Measurements from ENCODE around the gene CKMT1A. TPM values are rescaled to one million over a fixed set of nuclear protein-coding genes. Genes with fewer than 3 reads are reported as not detected.
"Not testable (repeated sequence)": the region's sequence is repeated elsewhere in the genome, so short reads cannot be mapped to it uniquely, and the experiment has no call there.

Gene CKMT1A
- total and polyA plus RNA-seq, 7 experiments from 2014 or later, result not detected

DNA sequence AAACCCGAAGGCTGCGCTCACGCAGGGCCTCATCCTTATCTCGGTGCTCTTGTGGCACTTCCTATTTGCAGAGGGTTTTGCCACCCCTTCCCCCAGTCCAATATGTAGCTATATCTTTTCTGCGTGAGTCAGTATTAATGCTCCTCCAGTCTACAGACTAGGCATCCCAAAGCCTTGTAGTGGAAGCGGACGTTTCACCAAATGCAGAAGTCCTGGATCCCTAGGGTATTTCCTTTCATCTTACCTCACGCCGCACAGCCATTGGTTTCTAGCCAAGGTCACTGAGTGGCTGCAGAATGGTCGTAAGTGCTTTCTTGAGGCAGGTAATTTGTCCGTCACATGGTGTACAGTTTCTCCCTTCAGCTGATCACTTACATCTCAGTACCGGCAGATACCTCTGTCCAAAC, 53.2 kb downstream of the CKMT1A start:
- peak overlapping the region; percentile 92 for H3K27ac ChIP-seq (ENCODE audit: low read depth, low read length)
- CTCF ChIA-PET; H3K9me3 ChIP-seq (ENCODE audit: control insufficient read depth in 2 of 3, low read length in 3 of 3); H3K27me3 ChIP-seq (ENCODE audit: control insufficient read depth in 2 of 2, insufficient read depth in 2 of 2, low read length in 2 of 2); H3K27me3 Mint-ChIP-seq; H3K9me3 Mint-ChIP-seq: not testable (repeated sequence)
- intact Hi-C loops (cut with micrococcal nuclease), result loop anchor here (1.0 to 5.0 kb wide), 14 partner anchors 22 to 1475 kb away; partner anchors contain the start of genes MFAP1 (in 2 of the 2), SERF2 (in 2 of the 2), CTDSPL2 (in 1 of the 2) and EIF3J (in 1 of the 2)
- peak overlapping the region; percentile 89 for H3K4me3 ChIP-seq (ENCODE audit: low read length)
- peaks cover 0 to 13% (median 0%) of the 10 kb centered on the region in 3 experiments for H3K36me3 ChIP-seq (ENCODE audit: control insufficient read depth in 2 of 3, insufficient read depth in 3 of 3, low read length in 3 of 3)
- ATAC-seq (peak; percentile 58), DNase-seq (peak in 1 of 9 donors; percentile 22)
- Mint-ChIP-seq H3K4me3 (peak overlapping the region; percentile 92 to 98 (median 96)), H3K27ac (peak overlapping the region; percentile 93 to 98 (median 96)), H3K4me1 (peaks cover 24 to 50% (median 39%) of the 10 kb centered on the region in 7 donors), H3K36me3 (peaks cover 0 to 15% (median 3%) of the 10 kb centered on the region in 5 donors)
- POLR2A ChIA-PET, result interaction anchor here (0.7 to 2.8 kb wide), 4 partner anchors 9 to 53 kb away, joined by 4 to 11 read pairs (median 10); partner anchors contain the start of genes ELL3, HYPK, SERF2 and SERINC4
- peaks cover 25 to 41% of the 10 kb centered on the region in 2 donors for H3K4me1 ChIP-seq (ENCODE audit: control insufficient read depth in 2 of 2, insufficient read depth in 2 of 2, low read length in 2 of 2)

DNA sequence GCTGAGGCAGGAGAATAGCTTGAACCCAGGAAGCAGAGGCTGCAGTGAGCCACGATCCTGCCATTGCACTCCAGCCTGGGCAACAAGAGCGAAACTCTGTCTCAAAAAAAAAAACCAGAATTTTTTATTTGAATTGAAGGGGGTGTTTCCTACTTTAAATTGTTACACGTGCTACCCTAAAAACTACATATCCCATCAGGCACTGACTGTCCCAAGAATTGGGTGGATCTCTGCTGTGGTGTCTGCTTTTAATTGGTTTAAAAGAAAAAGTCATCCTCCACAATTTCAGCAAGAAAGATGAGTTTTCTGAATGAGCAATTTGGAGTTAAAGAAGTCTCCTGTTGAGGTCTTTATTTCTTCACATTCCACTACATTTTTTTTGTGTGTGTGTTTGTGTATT, 54.7 kb downstream of the CKMT1A start:
- Mint-ChIP-seq H3K9me3 (peaks cover 0 to 3% (median 0%) of the 10 kb centered on the region in 11 donors), H3K36me3 (peaks cover 0 to 18% (median 3%) of the 10 kb centered on the region in 5 donors), H3K27me3 (no peaks in the 10 kb centered on the region), H3K4me3 (peak overlapping the region; percentile 78 to 98 (median 96)), H3K27ac (peak overlapping the region in 8 of 9 donors; percentile 36 to 97 (median 91)), H3K4me1 (peaks cover 37 to 62% (median 51%) of the 10 kb centered on the region in 7 donors)
- ChIA-PET CTCF (no interaction called here), POLR2A (interaction anchor here (1.1 to 1.8 kb wide), 2 partner anchors 44 to 76 kb away, joined by 4 to 9 read pairs; partner anchors contain the start of genes MFAP1 and SERF2)
- peak overlapping the region; percentile 92 for H3K27ac ChIP-seq (ENCODE audit: low read depth, low read length)
- H3K27me3 ChIP-seq (ENCODE audit: control insufficient read depth in 2 of 2, insufficient read depth in 2 of 2, low read length in 2 of 2), result no peaks in the 10 kb centered on the region
- peak overlapping the region; percentile 34 for H3K4me3 ChIP-seq (ENCODE audit: low read length)
- ATAC-seq (peak; percentile 25), DNase-seq (peak in 7 of 9 donors; percentile 26 to 69 (median 49))
- H3K9me3 ChIP-seq (ENCODE audit: control insufficient read depth in 2 of 3, low read length in 3 of 3), result no peaks in the 10 kb centered on the region
- H3K36me3 ChIP-seq (ENCODE audit: control insufficient read depth in 2 of 3, insufficient read depth in 3 of 3, low read length in 3 of 3), result peaks cover 0 to 15% (median 0%) of the 10 kb centered on the region in 3 experiments
- intact Hi-C loops (cut with micrococcal nuclease), result loop anchor here (2.0 to 5.0 kb wide), 7 partner anchors 20 to 1476 kb away; partner anchors contain the start of genes ELL3 (in 1 of the 2), GANC (in 1 of the 2), HYPK (in 1 of the 2) and SERF2 (in 1 of the 2)
- peaks cover 30 to 43% of the 10 kb centered on the region in 2 donors for H3K4me1 ChIP-seq (ENCODE audit: control insufficient read depth in 2 of 2, insufficient read depth in 2 of 2, low read length in 2 of 2)

Other genes with a start within 250 kb of the CKMT1A start
- 10 to 100 TPM; 34.5 to 41.6 (median 40.6) TPM for gene TP53BP1, start 200.7 kb upstream of the CKMT1A start, total RNA-seq
- 10 to 100 TPM in 1 of 2 donors, 1 to 10 TPM in 1; 9.3 to 13.5 TPM for gene TP53BP1, start 200.7 kb upstream of the CKMT1A start, polyA plus RNA-seq
- 10 to 100 TPM in 1 of 5 experiments, 1 to 10 TPM in 2, under 1 TPM in 2; 0.30 to 13.6 (median 1.4) TPM for gene MAP1A, start 176.3 kb upstream of the CKMT1A start, total RNA-seq
- under 1 TPM; 0.22 to 0.24 TPM for gene MAP1A, start 176.3 kb upstream of the CKMT1A start, polyA plus RNA-seq
- gene PPIP5K1, start 103.7 kb upstream of the CKMT1A start, total RNA-seq, result 10 to 100 TPM; 30.9 to 66.0 (median 47.5) TPM
- 1 to 10 TPM; 6.1 to 6.2 TPM for gene PPIP5K1, start 103.7 kb upstream of the CKMT1A start, polyA plus RNA-seq
- gene CKMT1B, start 99.8 kb upstream of the CKMT1A start, total RNA-seq, result not detected
- not detected for gene CKMT1B, start 99.8 kb upstream of the CKMT1A start, polyA plus RNA-seq
- 1 to 10 TPM in 3 of 5 experiments, under 1 TPM in 2; 0.56 to 3.9 (median 2.0) TPM for gene STRC, start 75.1 kb upstream of the CKMT1A start, total RNA-seq
- not detected for gene STRC, start 75.1 kb upstream of the CKMT1A start, polyA plus RNA-seq
- 10 to 100 TPM in 3 of 5 experiments, 1 to 10 TPM in 2; 6.9 to 14.4 (median 12.2) TPM for gene CATSPER2, start 45.0 kb upstream of the CKMT1A start, total RNA-seq
- under 1 TPM; 0.61 to 0.99 TPM for gene CATSPER2, start 45.0 kb upstream of the CKMT1A start, polyA plus RNA-seq
- gene PDIA3, start 52.6 kb downstream of the CKMT1A start, total RNA-seq, result 100 to 1,000 TPM; 127 to 397 (median 183) TPM
- 100 to 1,000 TPM; 256 to 301 TPM for gene PDIA3, start 52.6 kb downstream of the CKMT1A start, polyA plus RNA-seq
- 1 to 10 TPM; 1.8 to 2.1 (median 1.9) TPM for gene ELL3, start 83.1 kb downstream of the CKMT1A start, total RNA-seq
- 1 to 10 TPM; 2.9 to 4.9 TPM for gene ELL3, start 83.1 kb downstream of the CKMT1A start, polyA plus RNA-seq
- 100 to 1,000 TPM; 358 to 676 (median 553) TPM for gene SERF2, start 98.5 kb downstream of the CKMT1A start, total RNA-seq
- 1,000 to 10,000 TPM; 1,664 to 2,070 TPM for gene SERF2, start 98.5 kb downstream of the CKMT1A start, polyA plus RNA-seq
- gene SERINC4, start 106.4 kb downstream of the CKMT1A start, total RNA-seq, result under 1 TPM in 4 of 5 experiments, not detected in 1; 0.13 to 0.57 (median 0.33) TPM
- gene SERINC4, start 106.4 kb downstream of the CKMT1A start, polyA plus RNA-seq, result 1 to 10 TPM; 3.1 to 8.8 TPM
- gene HYPK, start 106.7 kb downstream of the CKMT1A start, total RNA-seq, result 10 to 100 TPM; 16.9 to 32.1 (median 27.0) TPM
- gene HYPK, start 106.7 kb downstream of the CKMT1A start, polyA plus RNA-seq, result 10 to 100 TPM in 1 of 2 donors, 1 to 10 TPM in 1; 7.5 to 28.2 TPM
- gene MFAP1, start 130.8 kb downstream of the CKMT1A start, total RNA-seq, result 10 to 100 TPM in 4 of 5 experiments, 1 to 10 TPM in 1; 8.5 to 37.3 (median 21.8) TPM
- 10 to 100 TPM in 1 of 2 donors, 1 to 10 TPM in 1; 8.1 to 22.4 TPM for gene MFAP1, start 130.8 kb downstream of the CKMT1A start, polyA plus RNA-seq
- 10 to 100 TPM in 3 of 5 experiments, 1 to 10 TPM in 2; 6.6 to 62.1 (median 12.4) TPM for gene WDR76, start 133.1 kb downstream of the CKMT1A start, total RNA-seq
- gene WDR76, start 133.1 kb downstream of the CKMT1A start, polyA plus RNA-seq, result 1 to 10 TPM; 7.7 to 8.5 TPM